HCT116 (cell line): ENCODE results near the gene EFCAB12. TPM values are rescaled to one million over a fixed set of nuclear protein-coding genes. Genes with fewer than 3 reads are reported as not detected.

Experiments
- ATAC-seq: fragments of 200-7000 bp; cut with Tn5 transposase; 2 replicates; pipeline ENCODE4 v1.9.1; 2020; ENCODE audit warnings: mild to moderate bottlenecking, moderate library complexity
- BruUV-seq: library from RNA; stranded (reverse); fragments of 400-500 nt; replicated peaks from 2 replicates; lab custom pipeline; 2021; lab: Mats Ljungman, UMichigan
- CTCF ChIA-PET: fragments of 300-600 bp; sonication (Branson Sonifier 250); formaldehyde crosslinking; loops from one replicate; lab custom pipeline; 2021; ENCODE audit warnings: antibody characterized with exemption; lab: Charles Lee
- POLR2A ChIA-PET: fragments of 300-600, 350-600 bp; sonication (Branson Sonifier 250); formaldehyde crosslinking; loops from one replicate; lab custom pipeline; 2021; ENCODE audit warnings: antibody characterized with exemption; lab: Charles Lee
- RAD21 ChIA-PET, 2 experiments: fragments of 300-600 bp; sonication (Branson Sonifier 250); formaldehyde crosslinking; loops; one replicate each; lab custom pipeline; 2023; ENCODE audit warnings: low total read pairs in 2 of 2; ENCODE audit not compliant: uncharacterized antibody in 2 of 2, unreplicated experiment in 2 of 2, low non-redundant PET in 1 of 2; lab: Charles Lee
- DNase-seq: peaks from one replicate; pipeline ENCODE4 v3.0.0-alpha.2; 2010; ENCODE audit warnings: low read depth, low spot score
- H2AFZ ChIP-seq: fragments of 200-600 bp; shearing (Covaris generic), sonication (generic); 2 replicates; pipeline ENCODE4 v1.6.1; 2017; ENCODE audit warnings: low read depth, mixed run types, mixed read lengths, antibody characterized with exemption, low read length; ENCODE audit not compliant: poor library complexity, severe bottlenecking
- H3K27ac ChIP-seq: 2 replicates; pipeline ENCODE4 v1.5.1; 2012; ENCODE audit warnings: low read depth, low read length
- H3K27me3 ChIP-seq: fragments of 200-600 bp; sonication (generic); 2 replicates; pipeline ENCODE4 v1.6.1; 2016; ENCODE audit warnings: mixed run types, low read length, mixed read lengths; ENCODE audit not compliant: insufficient read depth
- H3K36me3 ChIP-seq, 2 experiments: fragments of 200-500 bp in 1 of 2; fragments of 200-600 bp in 1 of 2; sonication (Bioruptor generic) in 1 of 2; sonication (generic) in 1 of 2; 2 replicates each; pipeline versions ENCODE4 v1.5.1 to v1.6.1; 2014 to 2016; ENCODE audit warnings: low read length in 2 of 2, inconsistent platforms in 1 of 2, mixed read lengths in 1 of 2, mixed run types in 1 of 2; ENCODE audit not compliant: insufficient read depth in 2 of 2, control insufficient read depth in 1 of 2
- H3K4me1 ChIP-seq, 2 experiments: fragments of 200-600 bp in 1 of 2; sonication (generic) in 1 of 2; 2 replicates each; pipeline versions ENCODE4 v1.5.1 to v1.6.1; 2012 to 2017; ENCODE audit warnings: low read length in 2 of 2, inconsistent platforms in 1 of 2, mild to moderate bottlenecking in 1 of 2, mixed read lengths in 1 of 2, mixed run types in 1 of 2, moderate library complexity in 1 of 2; ENCODE audit not compliant: insufficient read depth in 2 of 2, control insufficient read depth in 1 of 2
- H3K4me2 ChIP-seq: fragments of 200-600 bp; sonication (generic); 2 replicates; pipeline ENCODE4 v1.6.1; 2017; ENCODE audit warnings: mixed run types, low read length, mixed read lengths
- H3K4me3 ChIP-seq, 2 experiments: fragments of 200-600 bp in 1 of 2; sonication (generic) in 1 of 2; replicated peaks in 1 of 2; 2 replicates each; pipeline ENCODE4 v1.5.1; 2011 to 2016; ENCODE audit warnings: low read length in 2 of 2, control low read depth in 1 of 2, low read depth in 1 of 2, mild to moderate bottlenecking in 1 of 2, mixed read lengths in 1 of 2, mixed run types in 1 of 2
- H3K79me2 ChIP-seq: fragments of 200-600 bp; sonication (generic); 2 replicates; pipeline ENCODE4 v1.6.1; 2017; ENCODE audit warnings: mild to moderate bottlenecking, mixed run types, low read length, moderate library complexity, mixed read lengths; ENCODE audit not compliant: insufficient read depth
- H3K9ac ChIP-seq: fragments of 200-600 bp; sonication (generic); 2 replicates; pipeline ENCODE4 v1.6.1; 2016; ENCODE audit warnings: low read length, mixed read lengths
- H3K9me2 ChIP-seq: fragments of 200-600 bp; sonication (generic), shearing (Covaris generic); 2 replicates; pipeline ENCODE4 v1.6.1; 2017; ENCODE audit warnings: mixed run types, mild to moderate bottlenecking, moderate library complexity; ENCODE audit not compliant: insufficient read depth
- H3K9me3 ChIP-seq, 2 experiments: fragments of 200-500 bp in 1 of 2; fragments of 200-600 bp in 1 of 2; sonication (Bioruptor generic) in 1 of 2; sonication (generic) in 1 of 2; 2 replicates each; pipeline ENCODE4 v1.6.1; 2014 to 2017; ENCODE audit warnings: low read length in 2 of 2, mixed read lengths in 2 of 2, inconsistent platforms in 1 of 2, low read depth in 1 of 2, mild to moderate bottlenecking in 1 of 2, mixed run types in 1 of 2, moderate library complexity in 1 of 2; ENCODE audit not compliant: control insufficient read depth in 1 of 2, insufficient read depth in 1 of 2
- H4K20me1 ChIP-seq: fragments of 200-600 bp; sonication (generic), shearing (Covaris generic); 2 replicates; pipeline ENCODE4 v1.6.1; 2017; ENCODE audit warnings: mixed run types, mild to moderate bottlenecking, moderate library complexity; ENCODE audit not compliant: insufficient read depth
- CBX3 ChIP-seq: IDR thresholded peaks from 2 replicates; pipeline ENCODE4 v1.6.1; 2012; ENCODE audit warnings: low read depth
- EGR1 ChIP-seq: IDR thresholded peaks from 2 replicates; pipeline ENCODE4 v1.6.1; 2012; ENCODE audit warnings: low read depth
- EZH2 ChIP-seq: fragments of 200-600 bp; sonication (generic); IDR thresholded peaks from 2 replicates; pipeline ENCODE4 v1.6.1; 2017; ENCODE audit warnings: antibody characterized with exemption, mixed run types
- EZH2phosphoT487 ChIP-seq: fragments of 200-600 bp; IDR thresholded peaks from 2 replicates; pipeline ENCODE4 v1.6.1; 2018; ENCODE audit warnings: antibody characterized with exemption, borderline replicate concordance
- JUND ChIP-seq: IDR thresholded peaks from 2 replicates; pipeline ENCODE4 v1.6.1; 2012
- POLR2AphosphoS5 ChIP-seq: IDR thresholded peaks from 2 replicates; pipeline ENCODE4 v1.6.1; 2011; ENCODE audit warnings: mild to moderate bottlenecking, low read depth, low read length, moderate library complexity
- RAD21 ChIP-seq: IDR thresholded peaks from 2 replicates; pipeline ENCODE4 v1.6.1; 2012; ENCODE audit warnings: low read depth, mild to moderate bottlenecking
- REST ChIP-seq: IDR thresholded peaks from 2 replicates; pipeline ENCODE4 v1.6.1; 2012; ENCODE audit warnings: low read depth
- SIN3A ChIP-seq: IDR thresholded peaks from 2 replicates; pipeline ENCODE4 v1.6.1; 2012; ENCODE audit warnings: low read depth
- SP1 ChIP-seq: IDR thresholded peaks from 2 replicates; pipeline ENCODE4 v1.6.1; 2012; ENCODE audit warnings: low read depth
- SRF ChIP-seq: IDR thresholded peaks from 2 replicates; pipeline ENCODE4 v1.6.1; 2012; ENCODE audit warnings: low read depth
- TCF7L2 ChIP-seq: IDR thresholded peaks from 2 replicates; pipeline ENCODE4 v1.7.0; 2011; ENCODE audit warnings: borderline replicate concordance, inconsistent platforms; ENCODE audit not compliant: insufficient read depth, insufficient read length; ENCODE audit errors: extremely low read depth
- YY1 ChIP-seq: IDR thresholded peaks from 2 replicates; pipeline ENCODE4 v1.6.1; 2011; ENCODE audit warnings: low read length, low read depth, moderate library complexity, mild to moderate bottlenecking; ENCODE audit not compliant: insufficient replicate concordance; ENCODE audit errors: extremely low read depth
- ZFX ChIP-seq: fragments of 450-650 bp; IDR thresholded peaks from 2 replicates; pipeline ENCODE4 v1.6.1; 2017
- intact Hi-C: fragments of 100-400 bp; cut with micrococcal nuclease; formaldehyde crosslinking; loops from 2 replicates; pipeline ENCODE4 v1.10.0; 2022
- total RNA-seq: library from RNA; stranded (reverse); gene quantifications from one replicate; pipeline ENCODE4 v1.2.1, GENCODE V29; 2021; ENCODE audit not compliant: unreplicated experiment
- TF ChIP-seq, protein P1 (sequence below), 3 experiments: fragments of 200-600 bp in 1 of 3; sonication (generic) in 1 of 3; IDR thresholded peaks in 2 of 3; conservative IDR thresholded peaks in 1 of 3; 2 replicates each; pipeline ENCODE4 v1.5.1; 2012 to 2017; ENCODE audit warnings: low read depth in 2 of 3, low read length in 2 of 3, antibody characterized with exemption in 1 of 3, borderline replicate concordance in 1 of 3, control low read depth in 1 of 3, mild to moderate bottlenecking in 1 of 3, mixed read lengths in 1 of 3, mixed run types in 1 of 3, moderate library complexity in 1 of 3; ENCODE audit not compliant: insufficient read depth in 1 of 3
- TF ChIP-seq, protein P2 (sequence below): IDR thresholded peaks from 2 replicates; pipeline ENCODE4 v1.6.1; 2012

EFCAB12 gene
- total RNA-seq, 1 experiment from 2014 or later = 0.42 TPM

DNA sequence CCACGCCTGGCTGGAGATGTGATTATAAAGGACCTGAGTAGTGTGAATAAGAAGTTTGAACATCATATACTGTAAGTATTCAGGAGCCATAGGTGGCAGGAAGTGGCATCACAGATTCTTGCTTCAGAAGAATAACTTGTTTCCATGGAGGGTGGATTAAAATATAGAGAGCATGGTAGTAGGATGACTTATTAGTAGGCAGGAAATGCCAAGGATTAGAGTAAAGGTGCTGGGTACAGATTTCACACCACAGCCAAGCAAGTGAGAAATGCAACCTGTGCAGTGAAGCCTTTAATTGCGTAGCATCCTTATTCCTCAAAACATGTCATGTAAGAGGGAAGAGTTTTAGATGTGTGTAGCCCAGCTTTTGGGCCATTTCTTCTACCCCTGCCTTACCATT lies 42.4 kb upstream of the EFCAB12 start:
- no peak overlapping the region for H3K9ac ChIP-seq
- POLR2A ChIA-PET = no interaction called here
- no peaks in the 10 kb centered on the region for H3K9me3 ChIP-seq
- no peak for ATAC-seq
- no peak for TF ChIP-seq EZH2phosphoT487
- no peak for TF ChIP-seq SRF
- no peak for TF ChIP-seq SIN3A
- no peak for TF ChIP-seq SP1
- no peak for TF ChIP-seq ZFX
- TF ChIP-seq, all 23 proteins: peak for 0
- ChIA-PET RAD21 (no interaction called here), CTCF (no interaction called here)
- intact Hi-C loops = no loop called here
- Histone ChIP-seq H3K27ac (no peak overlapping the region), H3K4me1 (no peaks in the 10 kb centered on the region), H3K4me2 (no peak overlapping the region), H3K9me2 (no peaks in the 10 kb centered on the region), H3K27me3 (no peaks in the 10 kb centered on the region), H2AFZ (no peak overlapping the region), H4K20me1 (no peaks in the 10 kb centered on the region), H3K36me3 (0 out of 4 replicates have a peak, but pooled peaks cover 2 to 11% of the 10 kb centered on the region in 2 experiments), H3K79me2 (no peaks in the 10 kb centered on the region), H3K4me3 (no peak overlapping the region)
- DNase-seq = no peak
- no TSS peak for BruUV-seq

DNA sequence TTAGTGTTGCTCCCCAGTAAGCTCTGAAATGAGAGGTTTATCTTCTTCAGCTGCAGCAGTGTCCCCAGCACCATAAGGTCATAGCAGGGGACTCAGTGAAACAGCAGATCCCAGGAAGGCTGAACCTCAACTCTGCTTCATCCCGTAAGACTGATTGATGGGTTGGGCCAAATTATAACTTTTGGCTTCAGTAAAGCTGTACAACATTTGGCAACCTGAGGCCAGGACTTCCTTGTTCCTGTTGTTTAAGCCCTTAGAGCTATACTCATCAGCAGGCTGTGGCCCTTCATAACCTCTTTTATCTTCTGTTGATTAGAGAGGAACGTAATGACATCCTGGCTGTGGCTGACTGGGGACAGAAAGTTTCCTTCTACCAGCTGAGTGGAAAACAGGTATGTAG lies 40.6 kb upstream of the EFCAB12 start:
- no peak overlapping the region for H3K4me2 ChIP-seq
- POLR2A ChIA-PET = no interaction called here
- DNase-seq (no peak), ATAC-seq (no peak)
- no peak overlapping the region for H3K27ac ChIP-seq
- no peaks in the 10 kb centered on the region for H4K20me1 ChIP-seq
- no peaks in the 10 kb centered on the region for H3K9me2 ChIP-seq
- H3K4me1 ChIP-seq = no peaks in the 10 kb centered on the region
- no peaks in the 10 kb centered on the region for H3K9me3 ChIP-seq
- RAD21 ChIA-PET = no interaction called here
- intact Hi-C loops = no loop called here
- H3K9ac ChIP-seq = no peak overlapping the region
- no peaks in the 10 kb centered on the region for H3K79me2 ChIP-seq
- CTCF ChIA-PET = interaction anchor here (1.1 kb wide), 1 partner anchor 86 kb away, joined by 3 read pairs; no protein-coding TSS in a partner anchor
- H3K27me3 ChIP-seq = no peaks in the 10 kb centered on the region
- 0 out of 4 replicates have a peak, but pooled peaks cover 2 to 11% of the 10 kb centered on the region in 2 experiments for H3K36me3 ChIP-seq
- no peak overlapping the region for H2AFZ ChIP-seq
- no TSS peak for BruUV-seq
- H3K4me3 ChIP-seq = no peak overlapping the region
- TF ChIP-seq EZH2phosphoT487 (no peak), JUND (no peak), POLR2AphosphoS5 (no peak), RAD21 (no peak), EGR1 (no peak), TCF7L2 (no peak), REST (no peak), EZH2 (no peak), CBX3 (no peak), SRF (no peak), SP1 (no peak), YY1 (no peak)
- TF ChIP-seq, protein P1, sequence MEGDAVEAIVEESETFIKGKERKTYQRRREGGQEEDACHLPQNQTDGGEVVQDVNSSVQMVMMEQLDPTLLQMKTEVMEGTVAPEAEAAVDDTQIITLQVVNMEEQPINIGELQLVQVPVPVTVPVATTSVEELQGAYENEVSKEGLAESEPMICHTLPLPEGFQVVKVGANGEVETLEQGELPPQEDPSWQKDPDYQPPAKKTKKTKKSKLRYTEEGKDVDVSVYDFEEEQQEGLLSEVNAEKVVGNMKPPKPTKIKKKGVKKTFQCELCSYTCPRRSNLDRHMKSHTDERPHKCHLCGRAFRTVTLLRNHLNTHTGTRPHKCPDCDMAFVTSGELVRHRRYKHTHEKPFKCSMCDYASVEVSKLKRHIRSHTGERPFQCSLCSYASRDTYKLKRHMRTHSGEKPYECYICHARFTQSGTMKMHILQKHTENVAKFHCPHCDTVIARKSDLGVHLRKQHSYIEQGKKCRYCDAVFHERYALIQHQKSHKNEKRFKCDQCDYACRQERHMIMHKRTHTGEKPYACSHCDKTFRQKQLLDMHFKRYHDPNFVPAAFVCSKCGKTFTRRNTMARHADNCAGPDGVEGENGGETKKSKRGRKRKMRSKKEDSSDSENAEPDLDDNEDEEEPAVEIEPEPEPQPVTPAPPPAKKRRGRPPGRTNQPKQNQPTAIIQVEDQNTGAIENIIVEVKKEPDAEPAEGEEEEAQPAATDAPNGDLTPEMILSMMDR (IDR thresholded peaks at IDR 0.05 in 2 of 3, conservative IDR thresholded peaks at IDR 0.05 in 1 of 3; ENCODE audit: borderline replicate concordance in 1 of 3, insufficient read depth in 1 of 3, low read depth in 2 of 3, low read length in 2 of 3) = no peak
- TF ChIP-seq, protein P2, sequence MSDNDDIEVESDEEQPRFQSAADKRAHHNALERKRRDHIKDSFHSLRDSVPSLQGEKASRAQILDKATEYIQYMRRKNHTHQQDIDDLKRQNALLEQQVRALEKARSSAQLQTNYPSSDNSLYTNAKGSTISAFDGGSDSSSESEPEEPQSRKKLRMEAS = no peak
